ENCODE measurements around the gene SERTM2.
"Not testable (repeated sequence)": the region's sequence is repeated elsewhere in the genome, so short reads cannot be mapped to it uniquely, and the experiment has no call there.

Gene SERTM2

GRCh38 chrX:111518667-111519066, 7.2 kb downstream of the SERTM2 start:
- no peak for DNase-seq (ENCODE audit: low spot score in 2 of 2)
- ATAC-seq: no peak
- H3K27ac Mint-ChIP-seq: no peak overlapping the region
- H3K4me1 Mint-ChIP-seq: no peaks in the 10 kb centered on the region
- H3K4me3 Mint-ChIP-seq: no peak overlapping the region
- H3K36me3 Mint-ChIP-seq: no peaks in the 10 kb centered on the region
- H3K9me3 Mint-ChIP-seq: no peaks in the 10 kb centered on the region

GRCh38 chrX:111519215-111519614, 7.8 kb downstream of the SERTM2 start:
- ATAC-seq (no peak), DNase-seq (ENCODE audit: low spot score in 2 of 2) (no peak)
- Mint-ChIP-seq H3K4me1 (no peaks in the 10 kb centered on the region), H3K9me3 (no peaks in the 10 kb centered on the region), H3K4me3 (no peak overlapping the region), H3K36me3 (no peaks in the 10 kb centered on the region), H3K27ac (no peak overlapping the region)

GRCh38 chrX:111520506-111520905, 9.1 kb downstream of the SERTM2 start:
- no peak for DNase-seq (ENCODE audit: low spot score in 2 of 2)
- no peak overlapping the region for H3K27ac Mint-ChIP-seq
- no peaks in the 10 kb centered on the region for H3K4me1 Mint-ChIP-seq
- H3K9me3 Mint-ChIP-seq: no peaks in the 10 kb centered on the region
- no peak overlapping the region for H3K4me3 Mint-ChIP-seq
- no peaks in the 10 kb centered on the region for H3K36me3 Mint-ChIP-seq
- ATAC-seq: no peak

GRCh38 chrX:111521169-111521568, 9.7 kb downstream of the SERTM2 start:
- H3K4me3 Mint-ChIP-seq: no peak overlapping the region
- H3K36me3 Mint-ChIP-seq: no peaks in the 10 kb centered on the region
- no peak overlapping the region for H3K27ac Mint-ChIP-seq
- no peaks in the 10 kb centered on the region for H3K4me1 Mint-ChIP-seq
- no peak for ATAC-seq
- no peaks in the 10 kb centered on the region for H3K9me3 Mint-ChIP-seq
- no peak for DNase-seq (ENCODE audit: low spot score in 2 of 2)

GRCh38 chrX:111543212-111543741, 31.8 kb downstream of the SERTM2 start:
- ATAC-seq (no peak), DNase-seq (ENCODE audit: low spot score in 2 of 2) (no peak)
- Mint-ChIP-seq H3K36me3 (no peaks in the 10 kb centered on the region), H3K27ac (no peak overlapping the region), H3K9me3 (no peaks in the 10 kb centered on the region), H3K4me1 (no peaks in the 10 kb centered on the region), H3K4me3 (no peak overlapping the region)

- not testable (repeated sequence) for H3K36me3 Mint-ChIP-seq; ATAC-seq; DNase-seq (ENCODE audit: low spot score in 2 of 2); H3K27ac Mint-ChIP-seq; H3K4me1 Mint-ChIP-seq; H3K9me3 Mint-ChIP-seq; H3K4me3 Mint-ChIP-seq
Measured at GRCh38 chrX:111549235-111549634, 37.8 kb downstream of the SERTM2 start.

- no peaks in the 10 kb centered on the region for H3K9me3 Mint-ChIP-seq
- no peak overlapping the region for H3K4me3 Mint-ChIP-seq
- H3K36me3 Mint-ChIP-seq: no peaks in the 10 kb centered on the region
- H3K4me1 Mint-ChIP-seq: no peaks in the 10 kb centered on the region
- ATAC-seq (no peak), DNase-seq (ENCODE audit: low spot score in 2 of 2) (no peak)
- H3K27ac Mint-ChIP-seq: no peak overlapping the region
Measured at GRCh38 chrX:111555406-111555958, 44.0 kb downstream of the SERTM2 start.

- no peaks in the 10 kb centered on the region for H3K36me3 Mint-ChIP-seq
- no peak overlapping the region for H3K27ac Mint-ChIP-seq
- H3K4me1 Mint-ChIP-seq: no peaks in the 10 kb centered on the region
- ATAC-seq (no peak), DNase-seq (ENCODE audit: low spot score in 2 of 2) (no peak)
- H3K4me3 Mint-ChIP-seq: no peak overlapping the region
- no peaks in the 10 kb centered on the region for H3K9me3 Mint-ChIP-seq
Measured at GRCh38 chrX:111560801-111561200, 49.4 kb downstream of the SERTM2 start.

GRCh38 chrX:111561851-111562250, 50.4 kb downstream of the SERTM2 start:
- H3K36me3 Mint-ChIP-seq: no peaks in the 10 kb centered on the region
- no peaks in the 10 kb centered on the region for H3K4me1 Mint-ChIP-seq
- no peak overlapping the region for H3K4me3 Mint-ChIP-seq
- no peak for ATAC-seq
- DNase-seq (ENCODE audit: low spot score in 2 of 2): no peak
- no peak overlapping the region for H3K27ac Mint-ChIP-seq
- no peaks in the 10 kb centered on the region for H3K9me3 Mint-ChIP-seq

- Mint-ChIP-seq H3K4me3 (no peak overlapping the region), H3K4me1 (no peaks in the 10 kb centered on the region), H3K36me3 (no peaks in the 10 kb centered on the region), H3K9me3 (no peaks in the 10 kb centered on the region), H3K27ac (no peak overlapping the region)
- DNase-seq (ENCODE audit: low spot score in 2 of 2) (no peak), ATAC-seq (no peak)
Measured at GRCh38 chrX:111567542-111568255, 56.3 kb downstream of the SERTM2 start.

GRCh38 chrX:111568354-111568753, 56.9 kb downstream of the SERTM2 start:
- DNase-seq (ENCODE audit: low spot score in 2 of 2): no peak
- Mint-ChIP-seq H3K27ac (no peak overlapping the region), H3K9me3 (no peaks in the 10 kb centered on the region), H3K4me1 (no peaks in the 10 kb centered on the region), H3K4me3 (no peak overlapping the region), H3K36me3 (no peaks in the 10 kb centered on the region)
- no peak for ATAC-seq

- no peak overlapping the region for H3K4me3 Mint-ChIP-seq
- no peaks in the 10 kb centered on the region for H3K36me3 Mint-ChIP-seq
- ATAC-seq: no peak
- no peaks in the 10 kb centered on the region for H3K4me1 Mint-ChIP-seq
- no peak overlapping the region for H3K27ac Mint-ChIP-seq
- H3K9me3 Mint-ChIP-seq: no peaks in the 10 kb centered on the region
- DNase-seq (ENCODE audit: low spot score in 2 of 2): no peak
Measured at GRCh38 chrX:111568817-111569216, 57.4 kb downstream of the SERTM2 start.

All from stimulated activated effector memory CD8-positive, alpha-beta T cell treated with anti-CD3 and anti-CD28 coated beads, Interleukin-12 subunit alpha, Interleukin-12 subunit beta, amount 100 ng/mL, for 72 hours (primary cell).